Stimulated activated CD8-positive, alpha-beta memory T cell treated with anti-CD3 and anti-CD28 coated beads, Interleukin-4, amount 100 ng/mL, for 48 hours (primary cell): ENCODE data around the gene INTS1.

Experiments used
- DNase-seq: peaks from one replicate; pipeline ENCODE4 v3.0.0-alpha.2; 2020

The INTS1 gene

GRCh38 chr7:1542841-1543747, 38.9 kb upstream of the INTS1 start:
- no peak for DNase-seq

GRCh38 chr7:1542329-1542728, 38.1 kb upstream of the INTS1 start:
- DNase-seq, result no peak

DNA sequence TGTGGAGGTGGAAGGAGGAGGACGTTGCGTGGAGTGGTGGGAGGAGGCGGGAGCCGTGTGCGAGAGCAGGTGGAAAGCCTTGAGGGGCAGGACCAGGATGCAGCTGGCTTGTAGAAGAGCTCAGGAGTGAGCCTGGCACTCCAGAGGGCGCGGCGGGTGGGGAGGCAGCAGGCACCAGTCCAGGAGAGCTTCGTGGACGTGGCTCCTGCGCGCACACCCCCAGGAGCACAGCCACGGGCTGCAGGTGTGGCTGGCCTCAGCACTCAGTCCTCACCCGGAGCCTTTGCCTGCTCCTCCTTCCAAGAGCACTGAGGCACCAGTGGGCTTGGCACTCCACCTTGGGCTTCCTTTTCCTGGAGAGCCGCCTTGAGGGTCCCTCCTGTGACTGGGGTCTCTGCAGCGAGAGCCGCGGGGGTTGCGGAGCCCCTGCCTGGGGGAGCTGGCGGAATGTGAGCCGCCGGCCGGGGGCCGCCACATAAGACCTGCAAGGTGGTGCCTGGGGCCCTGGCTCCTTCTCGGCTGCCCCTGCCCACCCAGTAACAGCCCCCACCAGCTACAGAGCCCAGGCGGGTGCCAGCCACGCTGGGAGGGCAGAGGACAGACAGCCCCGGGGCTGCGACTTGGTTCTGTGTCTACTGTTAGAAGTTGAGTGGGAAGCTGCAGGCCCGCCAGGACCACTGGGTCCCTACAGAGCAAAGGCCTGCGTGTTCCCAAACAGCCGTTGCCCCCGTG, 37.4 kb upstream of the INTS1 start:
- DNase-seq, result no peak

- no peak for DNase-seq
Observed at GRCh38 chr7:1540776-1541271, 36.6 kb upstream of the INTS1 start.

- no peak for DNase-seq
Observed at GRCh38 chr7:1539882-1540775, 35.9 kb upstream of the INTS1 start.

- no peak for DNase-seq
Observed at GRCh38 chr7:1539181-1539881, 35.1 kb upstream of the INTS1 start.

DNA sequence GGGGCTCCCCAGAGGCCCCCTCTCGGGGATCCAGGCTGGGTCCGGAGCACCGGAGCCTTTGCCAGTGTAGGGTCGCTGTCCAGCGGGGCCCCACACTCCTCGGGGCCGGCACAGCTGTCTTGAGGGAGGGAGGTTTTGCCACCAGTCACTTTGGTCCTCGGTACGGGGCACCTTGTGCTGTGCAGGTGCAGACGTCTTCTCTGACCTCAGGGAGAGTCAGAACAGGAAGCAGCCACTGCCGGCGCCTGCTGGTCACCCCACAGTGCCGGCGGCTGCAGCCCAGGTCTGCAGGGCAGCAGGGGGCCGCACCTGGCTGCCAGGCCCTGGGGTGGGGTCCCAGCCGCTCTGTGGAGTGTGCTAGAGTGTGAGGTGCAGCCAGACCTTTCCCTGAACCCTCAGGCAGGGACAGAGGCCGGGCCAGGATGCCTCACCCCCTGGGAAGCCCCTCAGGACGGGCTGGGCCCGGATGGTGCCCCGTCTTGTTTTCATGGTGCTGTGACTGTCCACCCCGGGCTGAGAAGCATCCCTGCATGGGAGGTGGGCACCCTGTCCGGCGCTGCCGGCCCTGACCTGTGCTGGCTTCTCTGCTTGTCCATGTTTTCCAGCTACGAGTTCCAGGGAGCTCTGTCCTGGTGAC, 34.5 kb upstream of the INTS1 start:
- DNase-seq, result no peak

DNA sequence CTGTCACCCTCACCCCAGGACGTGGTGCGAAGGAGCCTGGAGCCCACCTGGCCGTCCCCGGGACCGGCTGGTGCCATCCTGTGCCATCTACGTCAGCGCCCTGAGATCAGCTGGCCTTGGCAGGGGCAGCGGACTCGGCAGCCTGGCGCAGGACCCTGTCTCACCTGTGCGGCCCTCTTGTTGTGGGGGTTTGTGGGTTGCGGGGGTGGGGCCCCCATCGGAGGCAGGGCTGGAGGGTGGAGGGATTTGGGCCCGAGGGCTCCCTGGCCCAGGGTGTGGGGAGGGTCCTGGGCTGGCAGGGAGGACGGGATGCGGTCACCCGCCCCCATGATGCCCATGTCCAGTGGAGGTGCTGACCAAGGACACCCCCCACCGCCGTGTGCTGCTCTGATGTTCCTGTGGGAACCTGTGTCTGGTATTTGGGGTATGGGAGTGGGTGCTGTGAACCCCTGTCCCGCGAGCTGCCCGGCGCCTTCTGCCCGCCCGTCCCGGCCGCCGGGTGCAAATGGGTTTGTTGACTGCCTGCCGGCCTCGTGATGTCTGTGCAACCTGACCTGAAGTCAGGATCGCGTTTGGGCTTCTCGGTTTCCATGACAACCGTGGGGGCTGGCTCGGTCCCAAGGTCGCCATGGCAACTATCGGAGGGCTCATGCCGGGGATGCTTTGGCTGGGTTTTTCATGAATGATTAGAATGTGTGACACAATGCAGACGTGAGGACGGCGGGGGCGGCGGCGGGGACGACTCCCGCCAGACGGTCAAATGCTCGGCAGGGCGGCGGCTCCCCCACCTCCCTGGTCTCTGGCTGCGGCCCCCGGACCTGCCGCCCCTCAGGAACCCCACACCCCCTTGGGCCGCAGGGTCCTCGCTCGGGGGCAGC, 33.6 kb upstream of the INTS1 start:
- peak; percentile 34 for DNase-seq

GRCh38 chr7:1536743-1537534, 32.8 kb upstream of the INTS1 start:
- no peak for DNase-seq

DNA sequence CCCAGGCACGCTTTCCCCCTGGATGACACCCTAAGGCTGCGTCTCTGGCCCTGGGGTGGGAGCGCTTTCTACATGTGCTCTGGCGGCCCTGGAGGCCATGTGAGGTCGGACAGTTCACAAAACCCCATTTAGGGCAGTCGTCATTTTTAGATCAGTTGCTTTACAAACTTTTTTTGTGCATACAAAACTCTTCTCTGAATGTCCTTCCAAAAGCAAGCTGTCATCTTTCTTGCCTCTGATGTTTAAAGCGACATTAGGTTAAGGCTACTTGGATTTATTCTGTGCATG, 32.2 kb upstream of the INTS1 start:
- DNase-seq, result no peak

DNA sequence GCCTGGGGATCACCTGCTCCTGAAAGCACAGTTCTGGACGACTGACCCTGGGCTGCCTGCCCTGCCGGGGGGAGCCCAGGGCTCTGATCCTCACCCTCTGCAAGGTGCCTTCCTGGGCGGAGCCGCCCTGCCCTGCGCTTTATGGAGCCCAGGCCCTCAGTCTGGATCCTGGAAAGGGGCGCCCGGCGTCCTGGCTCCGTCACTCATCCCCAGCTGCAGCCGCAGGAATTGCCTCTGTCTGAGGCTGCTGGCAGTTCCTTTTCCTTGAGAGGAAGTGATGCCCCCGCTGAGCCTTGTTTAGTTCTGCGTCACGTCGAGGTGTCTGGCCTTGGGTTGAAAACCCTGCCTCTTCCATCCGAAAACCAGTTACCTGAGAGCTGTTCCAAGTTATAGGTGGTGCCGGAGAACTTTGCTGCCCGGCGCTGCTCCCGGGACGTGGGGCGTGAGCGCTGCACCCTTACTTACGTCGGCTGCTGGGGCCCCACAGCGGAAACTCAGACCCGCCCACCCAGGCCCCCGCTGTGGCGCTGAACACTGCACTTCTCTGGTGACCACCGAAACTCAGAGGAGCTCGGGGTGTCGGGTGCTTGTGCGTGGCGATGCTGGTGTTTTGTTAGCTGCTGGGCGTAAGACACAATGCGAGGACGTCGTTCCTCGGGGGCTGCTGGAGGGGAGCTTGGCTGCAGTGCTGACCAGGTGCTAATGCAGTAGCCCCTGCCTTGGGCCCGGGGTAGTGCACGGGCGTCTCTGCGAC, 31.7 kb upstream of the INTS1 start:
- DNase-seq, result no peak

DNA sequence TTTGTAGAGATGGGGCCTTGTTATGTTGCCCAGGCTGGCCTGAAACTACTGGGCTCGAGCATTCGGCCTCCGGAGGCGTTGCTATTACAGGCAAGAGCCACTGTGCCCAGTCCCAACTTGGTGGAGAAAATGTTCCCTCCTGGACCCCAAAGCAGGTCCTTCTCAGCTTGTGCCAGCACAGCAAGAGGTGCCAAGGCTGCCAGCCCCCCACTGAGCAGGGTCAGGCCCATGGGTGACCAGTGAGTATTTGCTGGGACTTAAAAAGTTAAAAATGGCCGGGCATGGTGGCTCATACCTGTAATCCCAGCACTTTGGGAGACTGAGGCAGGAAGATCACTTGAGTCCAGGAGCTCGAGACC, 30.9 kb upstream of the INTS1 start:
- no peak for DNase-seq

- DNase-seq, result no peak
Observed at GRCh38 chr7:1534330-1535099, 30.3 kb upstream of the INTS1 start.

DNA sequence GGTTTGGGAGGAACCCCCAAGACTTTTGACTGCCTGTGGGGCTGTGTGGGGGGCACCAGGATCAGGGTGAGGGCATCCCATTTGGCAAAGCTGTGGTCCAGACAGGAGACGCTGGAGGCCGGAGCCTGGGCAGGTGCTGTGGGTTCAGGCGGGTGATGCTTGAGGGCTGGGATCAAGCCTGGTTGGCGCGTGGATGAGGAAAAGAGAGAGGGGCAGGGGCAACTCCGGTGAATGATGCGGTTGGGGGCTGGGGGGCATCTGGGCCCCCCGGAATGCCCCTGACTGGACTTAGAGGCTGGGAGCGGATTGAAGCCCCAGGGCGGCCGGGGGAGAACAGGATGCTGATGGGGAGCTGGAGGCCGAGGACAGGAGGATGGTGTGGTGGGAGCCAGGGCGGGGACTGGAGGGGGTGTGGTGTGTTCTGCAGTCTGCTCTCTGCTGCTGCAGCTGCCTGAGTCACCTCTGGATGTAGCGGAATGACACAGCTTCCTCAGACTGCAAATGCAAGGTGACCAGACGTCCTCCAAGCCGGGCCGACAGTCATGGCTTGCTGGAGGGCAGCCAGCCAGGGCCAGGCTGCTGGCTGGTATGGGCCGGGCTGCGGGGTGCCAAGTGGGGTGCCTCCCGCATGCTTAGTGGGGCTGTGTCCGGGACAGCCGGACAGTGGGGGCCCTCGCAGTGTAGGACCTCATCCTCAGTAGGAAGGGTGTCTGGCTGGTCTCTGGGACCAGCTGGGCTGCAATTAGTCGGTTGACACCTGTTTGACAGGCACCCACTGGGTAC, 29.5 kb upstream of the INTS1 start:
- DNase-seq, result peak; percentile 69

DNA sequence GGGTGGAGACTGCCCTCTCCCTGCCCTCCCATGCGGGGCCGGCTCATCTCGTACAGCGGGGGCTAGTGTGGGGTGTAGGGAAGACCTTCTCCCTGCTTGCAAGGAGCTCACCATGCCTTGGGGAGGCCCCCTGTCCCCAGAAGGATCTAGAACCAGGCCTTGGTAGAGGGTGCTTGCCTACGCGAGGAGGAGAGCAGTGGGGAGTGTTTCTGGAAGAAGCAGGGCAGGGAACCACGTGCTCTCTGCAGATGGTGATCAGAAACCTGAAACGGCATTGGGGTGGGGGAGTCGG, 29.0 kb upstream of the INTS1 start:
- no peak for DNase-seq

DNA sequence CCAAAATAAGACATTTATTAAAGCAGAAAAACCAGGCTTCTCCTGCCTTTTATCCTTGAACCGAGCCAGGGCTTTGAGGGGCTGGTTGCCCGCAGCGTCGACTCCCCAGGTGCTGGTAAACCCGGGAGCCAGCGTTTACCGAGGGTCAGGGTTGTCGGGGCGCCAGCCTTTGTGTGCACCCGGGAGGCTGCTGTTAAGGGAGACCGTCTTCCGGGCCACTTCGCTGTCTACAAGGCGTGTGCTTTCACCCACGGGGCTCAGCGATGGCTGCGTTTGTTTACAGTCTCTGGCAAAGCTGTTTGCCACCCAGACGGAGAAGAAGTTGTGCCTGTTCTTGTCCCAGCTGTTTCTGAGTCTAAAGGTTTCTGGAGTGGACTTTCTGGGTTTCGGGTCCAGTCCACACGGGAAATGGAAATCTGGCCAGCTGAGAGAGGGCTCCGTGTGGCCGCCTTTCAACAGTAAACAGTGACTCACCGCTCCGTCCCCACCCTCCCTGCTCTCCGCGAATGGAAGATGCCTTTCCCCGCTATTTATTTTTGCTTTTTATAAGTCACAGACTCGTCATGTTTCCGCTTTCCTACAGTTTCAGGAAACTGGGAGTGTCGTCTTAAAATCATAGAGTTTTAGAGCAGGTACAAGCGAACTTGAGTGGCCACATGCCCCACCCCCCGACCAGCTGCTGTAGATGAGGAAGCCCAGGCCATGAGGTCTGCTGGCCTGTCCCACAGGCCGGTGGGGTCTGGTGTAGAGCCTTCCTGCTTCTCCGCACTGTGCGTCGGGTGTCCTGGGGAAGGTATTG, 28.5 kb upstream of the INTS1 start:
- peak; percentile 64 for DNase-seq

- peak; percentile 39 for DNase-seq
Observed at GRCh38 chr7:1531979-1532455, 27.8 kb upstream of the INTS1 start.
